ENCODE results near the gene FZD4.

FZD4 gene

DNA sequence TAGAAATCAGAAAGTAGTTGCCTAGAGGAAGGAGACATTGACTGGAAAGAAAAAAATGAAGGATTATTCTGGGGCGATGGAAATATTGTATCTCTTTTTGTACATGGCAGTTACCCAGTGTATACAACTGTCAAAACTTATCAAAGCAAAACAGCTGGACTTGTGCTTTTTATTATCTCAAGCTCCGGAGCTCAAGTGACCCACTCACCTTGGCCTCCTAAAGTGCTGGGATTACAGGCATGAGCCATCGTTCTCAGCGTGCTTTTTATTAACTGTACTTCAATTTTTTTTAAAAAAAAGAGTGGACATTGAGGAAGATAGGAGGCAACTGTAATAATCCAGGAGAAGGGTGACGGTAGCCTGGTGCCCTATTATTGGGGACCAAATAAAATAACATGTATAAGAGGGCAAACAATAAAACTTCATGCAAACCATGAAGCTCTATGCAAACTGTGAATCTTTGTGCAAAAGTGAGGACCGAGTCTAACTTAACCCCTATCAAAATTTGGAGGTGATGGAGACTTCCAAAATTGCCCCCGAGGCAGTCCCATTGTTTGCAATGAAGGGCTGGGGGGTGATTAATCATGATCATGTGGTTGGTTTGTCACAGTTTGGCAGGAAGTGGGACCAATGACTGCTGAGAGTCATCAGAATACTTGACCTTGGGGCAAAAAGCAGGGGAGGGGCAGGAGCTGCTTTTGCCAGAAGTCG is 23.5 kb downstream of the FZD4 start (continued):
- TF ChIP-seq, protein P1, sequence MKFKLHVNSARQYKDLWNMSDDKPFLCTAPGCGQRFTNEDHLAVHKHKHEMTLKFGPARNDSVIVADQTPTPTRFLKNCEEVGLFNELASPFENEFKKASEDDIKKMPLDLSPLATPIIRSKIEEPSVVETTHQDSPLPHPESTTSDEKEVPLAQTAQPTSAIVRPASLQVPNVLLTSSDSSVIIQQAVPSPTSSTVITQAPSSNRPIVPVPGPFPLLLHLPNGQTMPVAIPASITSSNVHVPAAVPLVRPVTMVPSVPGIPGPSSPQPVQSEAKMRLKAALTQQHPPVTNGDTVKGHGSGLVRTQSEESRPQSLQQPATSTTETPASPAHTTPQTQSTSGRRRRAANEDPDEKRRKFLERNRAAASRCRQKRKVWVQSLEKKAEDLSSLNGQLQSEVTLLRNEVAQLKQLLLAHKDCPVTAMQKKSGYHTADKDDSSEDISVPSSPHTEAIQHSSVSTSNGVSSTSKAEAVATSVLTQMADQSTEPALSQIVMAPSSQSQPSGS (tag by site-specific recombination; IDR thresholded peaks at IDR 0.05; ENCODE audit: low read depth): no peak
- no peak for TF ChIP-seq YY1 (tag by site-specific recombination; IDR thresholded peaks at IDR 0.05)
- TF ChIP-seq ZNF544 (tag by site-specific recombination; IDR thresholded peaks at IDR 0.05): no peak
- TF ChIP-seq SP2 (tag by site-specific recombination; IDR thresholded peaks at IDR 0.05): peak; percentile 48
- TF ChIP-seq ZNF426 (tag by site-specific recombination; IDR thresholded peaks at IDR 0.05): no peak
- TF ChIP-seq, protein P2, sequence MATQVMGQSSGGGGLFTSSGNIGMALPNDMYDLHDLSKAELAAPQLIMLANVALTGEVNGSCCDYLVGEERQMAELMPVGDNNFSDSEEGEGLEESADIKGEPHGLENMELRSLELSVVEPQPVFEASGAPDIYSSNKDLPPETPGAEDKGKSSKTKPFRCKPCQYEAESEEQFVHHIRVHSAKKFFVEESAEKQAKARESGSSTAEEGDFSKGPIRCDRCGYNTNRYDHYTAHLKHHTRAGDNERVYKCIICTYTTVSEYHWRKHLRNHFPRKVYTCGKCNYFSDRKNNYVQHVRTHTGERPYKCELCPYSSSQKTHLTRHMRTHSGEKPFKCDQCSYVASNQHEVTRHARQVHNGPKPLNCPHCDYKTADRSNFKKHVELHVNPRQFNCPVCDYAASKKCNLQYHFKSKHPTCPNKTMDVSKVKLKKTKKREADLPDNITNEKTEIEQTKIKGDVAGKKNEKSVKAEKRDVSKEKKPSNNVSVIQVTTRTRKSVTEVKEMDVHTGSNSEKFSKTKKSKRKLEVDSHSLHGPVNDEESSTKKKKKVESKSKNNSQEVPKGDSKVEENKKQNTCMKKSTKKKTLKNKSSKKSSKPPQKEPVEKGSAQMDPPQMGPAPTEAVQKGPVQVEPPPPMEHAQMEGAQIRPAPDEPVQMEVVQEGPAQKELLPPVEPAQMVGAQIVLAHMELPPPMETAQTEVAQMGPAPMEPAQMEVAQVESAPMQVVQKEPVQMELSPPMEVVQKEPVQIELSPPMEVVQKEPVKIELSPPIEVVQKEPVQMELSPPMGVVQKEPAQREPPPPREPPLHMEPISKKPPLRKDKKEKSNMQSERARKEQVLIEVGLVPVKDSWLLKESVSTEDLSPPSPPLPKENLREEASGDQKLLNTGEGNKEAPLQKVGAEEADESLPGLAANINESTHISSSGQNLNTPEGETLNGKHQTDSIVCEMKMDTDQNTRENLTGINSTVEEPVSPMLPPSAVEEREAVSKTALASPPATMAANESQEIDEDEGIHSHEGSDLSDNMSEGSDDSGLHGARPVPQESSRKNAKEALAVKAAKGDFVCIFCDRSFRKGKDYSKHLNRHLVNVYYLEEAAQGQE (tag by site-specific recombination; IDR thresholded peaks at IDR 0.05): no peak
- no peak for TF ChIP-seq ZNF664 (tag by site-specific recombination; IDR thresholded peaks at IDR 0.05)
- TF ChIP-seq ZNF660 (tag by site-specific recombination; IDR thresholded peaks at IDR 0.05): 0 out of 2 replicates have a peak, but pooled peaks have one; percentile 16
- TF ChIP-seq, protein P3, sequence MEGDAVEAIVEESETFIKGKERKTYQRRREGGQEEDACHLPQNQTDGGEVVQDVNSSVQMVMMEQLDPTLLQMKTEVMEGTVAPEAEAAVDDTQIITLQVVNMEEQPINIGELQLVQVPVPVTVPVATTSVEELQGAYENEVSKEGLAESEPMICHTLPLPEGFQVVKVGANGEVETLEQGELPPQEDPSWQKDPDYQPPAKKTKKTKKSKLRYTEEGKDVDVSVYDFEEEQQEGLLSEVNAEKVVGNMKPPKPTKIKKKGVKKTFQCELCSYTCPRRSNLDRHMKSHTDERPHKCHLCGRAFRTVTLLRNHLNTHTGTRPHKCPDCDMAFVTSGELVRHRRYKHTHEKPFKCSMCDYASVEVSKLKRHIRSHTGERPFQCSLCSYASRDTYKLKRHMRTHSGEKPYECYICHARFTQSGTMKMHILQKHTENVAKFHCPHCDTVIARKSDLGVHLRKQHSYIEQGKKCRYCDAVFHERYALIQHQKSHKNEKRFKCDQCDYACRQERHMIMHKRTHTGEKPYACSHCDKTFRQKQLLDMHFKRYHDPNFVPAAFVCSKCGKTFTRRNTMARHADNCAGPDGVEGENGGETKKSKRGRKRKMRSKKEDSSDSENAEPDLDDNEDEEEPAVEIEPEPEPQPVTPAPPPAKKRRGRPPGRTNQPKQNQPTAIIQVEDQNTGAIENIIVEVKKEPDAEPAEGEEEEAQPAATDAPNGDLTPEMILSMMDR (tag by site-specific recombination; IDR thresholded peaks at IDR 0.05): no peak
- no peak for TF ChIP-seq KLF7 (tag by site-specific recombination; IDR thresholded peaks at IDR 0.05; ENCODE audit: borderline replicate concordance)
- 0 out of 2 replicates have a peak, but pooled peaks have one; percentile 27 for TF ChIP-seq ZNF629 (tag by site-specific recombination; IDR thresholded peaks at IDR 0.05)
- TF ChIP-seq, protein P4, sequence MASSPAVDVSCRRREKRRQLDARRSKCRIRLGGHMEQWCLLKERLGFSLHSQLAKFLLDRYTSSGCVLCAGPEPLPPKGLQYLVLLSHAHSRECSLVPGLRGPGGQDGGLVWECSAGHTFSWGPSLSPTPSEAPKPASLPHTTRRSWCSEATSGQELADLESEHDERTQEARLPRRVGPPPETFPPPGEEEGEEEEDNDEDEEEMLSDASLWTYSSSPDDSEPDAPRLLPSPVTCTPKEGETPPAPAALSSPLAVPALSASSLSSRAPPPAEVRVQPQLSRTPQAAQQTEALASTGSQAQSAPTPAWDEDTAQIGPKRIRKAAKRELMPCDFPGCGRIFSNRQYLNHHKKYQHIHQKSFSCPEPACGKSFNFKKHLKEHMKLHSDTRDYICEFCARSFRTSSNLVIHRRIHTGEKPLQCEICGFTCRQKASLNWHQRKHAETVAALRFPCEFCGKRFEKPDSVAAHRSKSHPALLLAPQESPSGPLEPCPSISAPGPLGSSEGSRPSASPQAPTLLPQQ (tag by site-specific recombination; IDR thresholded peaks at IDR 0.05): no peak
- TF ChIP-seq ZNF76 (tag by site-specific recombination; IDR thresholded peaks at IDR 0.05; ENCODE audit: borderline replicate concordance, low read depth): no peak
- no peak for TF ChIP-seq ZNF19 (tag by site-specific recombination; IDR thresholded peaks at IDR 0.05; ENCODE audit: low read depth)
- no peak for TF ChIP-seq ZNF585B (tag by site-specific recombination; IDR thresholded peaks at IDR 0.05)
- no peak for TF ChIP-seq ZNF202 (tag by site-specific recombination; IDR thresholded peaks at IDR 0.05; ENCODE audit: borderline replicate concordance)
- no peak for TF ChIP-seq ZNF423 (tag by site-specific recombination; IDR thresholded peaks at IDR 0.05)
- TF ChIP-seq, protein P5, sequence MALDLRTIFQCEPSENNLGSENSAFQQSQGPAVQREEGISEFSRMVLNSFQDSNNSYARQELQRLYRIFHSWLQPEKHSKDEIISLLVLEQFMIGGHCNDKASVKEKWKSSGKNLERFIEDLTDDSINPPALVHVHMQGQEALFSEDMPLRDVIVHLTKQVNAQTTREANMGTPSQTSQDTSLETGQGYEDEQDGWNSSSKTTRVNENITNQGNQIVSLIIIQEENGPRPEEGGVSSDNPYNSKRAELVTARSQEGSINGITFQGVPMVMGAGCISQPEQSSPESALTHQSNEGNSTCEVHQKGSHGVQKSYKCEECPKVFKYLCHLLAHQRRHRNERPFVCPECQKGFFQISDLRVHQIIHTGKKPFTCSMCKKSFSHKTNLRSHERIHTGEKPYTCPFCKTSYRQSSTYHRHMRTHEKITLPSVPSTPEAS (tag by site-specific recombination; IDR thresholded peaks at IDR 0.05): no peak
- TF ChIP-seq, protein P6, sequence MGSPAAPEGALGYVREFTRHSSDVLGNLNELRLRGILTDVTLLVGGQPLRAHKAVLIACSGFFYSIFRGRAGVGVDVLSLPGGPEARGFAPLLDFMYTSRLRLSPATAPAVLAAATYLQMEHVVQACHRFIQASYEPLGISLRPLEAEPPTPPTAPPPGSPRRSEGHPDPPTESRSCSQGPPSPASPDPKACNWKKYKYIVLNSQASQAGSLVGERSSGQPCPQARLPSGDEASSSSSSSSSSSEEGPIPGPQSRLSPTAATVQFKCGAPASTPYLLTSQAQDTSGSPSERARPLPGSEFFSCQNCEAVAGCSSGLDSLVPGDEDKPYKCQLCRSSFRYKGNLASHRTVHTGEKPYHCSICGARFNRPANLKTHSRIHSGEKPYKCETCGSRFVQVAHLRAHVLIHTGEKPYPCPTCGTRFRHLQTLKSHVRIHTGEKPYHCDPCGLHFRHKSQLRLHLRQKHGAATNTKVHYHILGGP (tag by site-specific recombination; IDR thresholded peaks at IDR 0.05): no peak
- TF ChIP-seq SETDB1 (IDR thresholded peaks at IDR 0.05; ENCODE audit: insufficient read length, low read length): no peak
- no peak for TF ChIP-seq ZNF658 (tag by site-specific recombination; IDR thresholded peaks at IDR 0.05)
- TF ChIP-seq KLF10 (tag by site-specific recombination; IDR thresholded peaks at IDR 0.05): no peak
- TF ChIP-seq ZSCAN30 (tag by site-specific recombination; IDR thresholded peaks at IDR 0.05): no peak
- TF ChIP-seq ZNF48 (tag by site-specific recombination; IDR thresholded peaks at IDR 0.05): no peak
- TF ChIP-seq ZNF558 (tag by site-specific recombination; IDR thresholded peaks at IDR 0.05): no peak
- no peak for TF ChIP-seq ZNF501 (tag by site-specific recombination; IDR thresholded peaks at IDR 0.05)
- TF ChIP-seq, protein P7, sequence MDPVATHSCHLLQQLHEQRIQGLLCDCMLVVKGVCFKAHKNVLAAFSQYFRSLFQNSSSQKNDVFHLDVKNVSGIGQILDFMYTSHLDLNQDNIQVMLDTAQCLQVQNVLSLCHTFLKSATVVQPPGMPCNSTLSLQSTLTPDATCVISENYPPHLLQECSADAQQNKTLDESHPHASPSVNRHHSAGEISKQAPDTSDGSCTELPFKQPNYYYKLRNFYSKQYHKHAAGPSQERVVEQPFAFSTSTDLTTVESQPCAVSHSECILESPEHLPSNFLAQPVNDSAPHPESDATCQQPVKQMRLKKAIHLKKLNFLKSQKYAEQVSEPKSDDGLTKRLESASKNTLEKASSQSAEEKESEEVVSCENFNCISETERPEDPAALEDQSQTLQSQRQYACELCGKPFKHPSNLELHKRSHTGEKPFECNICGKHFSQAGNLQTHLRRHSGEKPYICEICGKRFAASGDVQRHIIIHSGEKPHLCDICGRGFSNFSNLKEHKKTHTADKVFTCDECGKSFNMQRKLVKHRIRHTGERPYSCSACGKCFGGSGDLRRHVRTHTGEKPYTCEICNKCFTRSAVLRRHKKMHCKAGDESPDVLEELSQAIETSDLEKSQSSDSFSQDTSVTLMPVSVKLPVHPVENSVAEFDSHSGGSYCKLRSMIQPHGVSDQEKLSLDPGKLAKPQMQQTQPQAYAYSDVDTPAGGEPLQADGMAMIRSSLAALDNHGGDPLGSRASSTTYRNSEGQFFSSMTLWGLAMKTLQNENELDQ (tag by site-specific recombination; IDR thresholded peaks at IDR 0.05; ENCODE audit: low read depth): no peak

Data from HEK293 (cell line).